Measurements from ENCODE around the gene HCFC1R1. TPM values are rescaled to one million over a fixed set of nuclear protein-coding genes. Genes with fewer than 3 reads are reported as not detected.

The HCFC1R1 gene
- total RNA-seq, 1 donor from 2014 or later, result 47.0 TPM

- no peak for FAIRE-seq
- no peak for DNase-seq (ENCODE audit: low read depth)
- H3K9me3 ChIP-seq (ENCODE audit: insufficient read depth, low read depth, low read length), result no peaks in the 10 kb centered on the region
- Mint-ChIP-seq H3K4me3 (ENCODE audit: unreplicated experiment) (no peak overlapping the region), H3K27me3 (ENCODE audit: low read depth, unreplicated experiment) (peaks cover 14% of the 10 kb centered on the region), H3K27ac (ENCODE audit: unreplicated experiment) (no peak overlapping the region), H3K36me3 (ENCODE audit: low read depth, unreplicated experiment) (no peaks in the 10 kb centered on the region), H3K9me3 (ENCODE audit: unreplicated experiment) (no peaks in the 10 kb centered on the region), H3K4me1 (ENCODE audit: low read depth, unreplicated experiment) (no peaks in the 10 kb centered on the region)
- peaks cover 13% of the 10 kb centered on the region for H4K20me1 ChIP-seq (ENCODE audit: insufficient read depth, low read length)
- no peak overlapping the region for H3K9ac ChIP-seq (ENCODE audit: low read length)
- TF ChIP-seq CTCF (IDR thresholded peaks at IDR 0.05; ENCODE audit: insufficient read depth, low read depth, low read length), result no peak
- TF ChIP-seq EZH2 (IDR thresholded peaks at IDR 0.05; ENCODE audit: insufficient read depth, low read length), result no peak
- H3K4me1 ChIP-seq (ENCODE audit: insufficient read depth, low read length), result peaks cover 13% of the 10 kb centered on the region
- H3K79me2 ChIP-seq (ENCODE audit: insufficient read depth, low read length), result peaks cover 6% of the 10 kb centered on the region
- H3K27me3 ChIP-seq (ENCODE audit: insufficient read depth, low read length), result no peaks in the 10 kb centered on the region
- no peak overlapping the region for H3K4me3 ChIP-seq (ENCODE audit: insufficient read depth, low read depth, low read length)
- no peak overlapping the region for H2AFZ ChIP-seq (ENCODE audit: low read depth, low read length)
- no peak overlapping the region for H3K4me2 ChIP-seq (ENCODE audit: low read length)
- H3K36me3 ChIP-seq (ENCODE audit: insufficient read depth, low read length), result no peaks in the 10 kb centered on the region
- no peak overlapping the region for H3K27ac ChIP-seq (ENCODE audit: low read depth, low read length)
Observed at GRCh38 chr16:2976201-2976600, 47.5 kb downstream of the HCFC1R1 start.

GRCh38 chr16:2975161-2975795 is 48.5 kb downstream of the HCFC1R1 start:
- H3K27me3 Mint-ChIP-seq (ENCODE audit: low read depth, unreplicated experiment), result peaks cover 14% of the 10 kb centered on the region
- H3K4me1 ChIP-seq (ENCODE audit: insufficient read depth, low read length), result peaks cover 5% of the 10 kb centered on the region
- TF ChIP-seq CTCF (IDR thresholded peaks at IDR 0.05; ENCODE audit: insufficient read depth, low read depth, low read length), result no peak
- TF ChIP-seq EZH2 (IDR thresholded peaks at IDR 0.05; ENCODE audit: insufficient read depth, low read length), result no peak
- no peak overlapping the region for H3K9ac ChIP-seq (ENCODE audit: low read length)
- no peaks in the 10 kb centered on the region for H3K27me3 ChIP-seq (ENCODE audit: insufficient read depth, low read length)
- H3K36me3 Mint-ChIP-seq (ENCODE audit: low read depth, unreplicated experiment), result no peaks in the 10 kb centered on the region
- DNase-seq (ENCODE audit: low read depth) (no peak), FAIRE-seq (no peak)
- no peaks in the 10 kb centered on the region for H3K9me3 Mint-ChIP-seq (ENCODE audit: unreplicated experiment)
- no peaks in the 10 kb centered on the region for H3K36me3 ChIP-seq (ENCODE audit: insufficient read depth, low read length)
- H3K27ac Mint-ChIP-seq (ENCODE audit: unreplicated experiment), result no peak overlapping the region
- H3K4me3 ChIP-seq (ENCODE audit: insufficient read depth, low read depth, low read length), result no peak overlapping the region
- H3K4me2 ChIP-seq (ENCODE audit: low read length), result no peak overlapping the region
- peaks cover 6% of the 10 kb centered on the region for H3K79me2 ChIP-seq (ENCODE audit: insufficient read depth, low read length)
- no peak overlapping the region for H3K27ac ChIP-seq (ENCODE audit: low read depth, low read length)
- no peaks in the 10 kb centered on the region for H3K9me3 ChIP-seq (ENCODE audit: insufficient read depth, low read depth, low read length)
- H2AFZ ChIP-seq (ENCODE audit: low read depth, low read length), result no peak overlapping the region
- no peak overlapping the region for H3K4me3 Mint-ChIP-seq (ENCODE audit: unreplicated experiment)
- peaks cover 21% of the 10 kb centered on the region for H4K20me1 ChIP-seq (ENCODE audit: insufficient read depth, low read length)
- no peaks in the 10 kb centered on the region for H3K4me1 Mint-ChIP-seq (ENCODE audit: low read depth, unreplicated experiment)

- Histone ChIP-seq H3K79me2 (ENCODE audit: insufficient read depth, low read length) (peaks cover 3% of the 10 kb centered on the region), H3K4me1 (ENCODE audit: insufficient read depth, low read length) (peaks cover 3% of the 10 kb centered on the region), H3K27ac (ENCODE audit: low read depth, low read length) (no peak overlapping the region), H3K4me3 (ENCODE audit: insufficient read depth, low read depth, low read length) (no peak overlapping the region), H2AFZ (ENCODE audit: low read depth, low read length) (no peak overlapping the region), H3K27me3 (ENCODE audit: insufficient read depth, low read length) (no peaks in the 10 kb centered on the region), H3K9me3 (ENCODE audit: insufficient read depth, low read depth, low read length) (no peaks in the 10 kb centered on the region), H3K9ac (ENCODE audit: low read length) (no peak overlapping the region), H3K4me2 (ENCODE audit: low read length) (no peak overlapping the region), H4K20me1 (ENCODE audit: insufficient read depth, low read length) (peaks cover 21% of the 10 kb centered on the region), H3K36me3 (ENCODE audit: insufficient read depth, low read length) (no peaks in the 10 kb centered on the region)
- no peak for FAIRE-seq
- TF ChIP-seq CTCF (IDR thresholded peaks at IDR 0.05; ENCODE audit: insufficient read depth, low read depth, low read length) (no peak), EZH2 (IDR thresholded peaks at IDR 0.05; ENCODE audit: insufficient read depth, low read length) (no peak)
- Mint-ChIP-seq H3K27ac (ENCODE audit: unreplicated experiment) (no peak overlapping the region), H3K36me3 (ENCODE audit: low read depth, unreplicated experiment) (no peaks in the 10 kb centered on the region), H3K4me3 (ENCODE audit: unreplicated experiment) (no peak overlapping the region), H3K27me3 (ENCODE audit: low read depth, unreplicated experiment) (peaks cover 14% of the 10 kb centered on the region), H3K9me3 (ENCODE audit: unreplicated experiment) (no peaks in the 10 kb centered on the region), H3K4me1 (ENCODE audit: low read depth, unreplicated experiment) (no peaks in the 10 kb centered on the region)
- no peak for DNase-seq (ENCODE audit: low read depth)
Observed at GRCh38 chr16:2974319-2975056, 49.3 kb downstream of the HCFC1R1 start.
